ENCODE data around the gene MPDZ. TPM values are rescaled to one million over a fixed set of nuclear protein-coding genes. Genes with fewer than 3 reads are reported as not detected.

The MPDZ gene
- total RNA-seq, 1 donor from 2014 or later: 46.2 TPM

DNA sequence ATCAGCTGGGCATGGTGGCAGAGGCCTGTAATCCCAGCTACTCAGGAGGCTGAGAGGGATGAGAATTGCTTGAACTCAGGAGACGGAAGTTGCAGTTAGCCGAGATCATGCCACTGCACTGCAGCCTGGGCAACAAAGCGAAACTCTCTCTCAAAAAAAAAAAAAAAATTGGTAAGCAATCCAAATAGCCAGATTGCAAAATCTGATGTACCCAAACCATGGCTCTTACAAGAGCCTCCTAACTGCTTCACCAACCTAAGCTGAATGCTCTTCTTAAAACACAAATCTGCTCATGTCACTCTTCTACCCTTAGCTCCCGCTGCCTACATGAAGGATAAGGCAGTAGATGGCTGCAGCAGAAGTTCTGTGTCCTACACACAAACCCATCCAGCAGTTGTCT is 105.9 kb downstream of the MPDZ start:
- H3K4me3 ChIP-seq: no peak overlapping the region
- no peaks in the 10 kb centered on the region for H3K9me3 ChIP-seq
- TF ChIP-seq, protein P1, sequence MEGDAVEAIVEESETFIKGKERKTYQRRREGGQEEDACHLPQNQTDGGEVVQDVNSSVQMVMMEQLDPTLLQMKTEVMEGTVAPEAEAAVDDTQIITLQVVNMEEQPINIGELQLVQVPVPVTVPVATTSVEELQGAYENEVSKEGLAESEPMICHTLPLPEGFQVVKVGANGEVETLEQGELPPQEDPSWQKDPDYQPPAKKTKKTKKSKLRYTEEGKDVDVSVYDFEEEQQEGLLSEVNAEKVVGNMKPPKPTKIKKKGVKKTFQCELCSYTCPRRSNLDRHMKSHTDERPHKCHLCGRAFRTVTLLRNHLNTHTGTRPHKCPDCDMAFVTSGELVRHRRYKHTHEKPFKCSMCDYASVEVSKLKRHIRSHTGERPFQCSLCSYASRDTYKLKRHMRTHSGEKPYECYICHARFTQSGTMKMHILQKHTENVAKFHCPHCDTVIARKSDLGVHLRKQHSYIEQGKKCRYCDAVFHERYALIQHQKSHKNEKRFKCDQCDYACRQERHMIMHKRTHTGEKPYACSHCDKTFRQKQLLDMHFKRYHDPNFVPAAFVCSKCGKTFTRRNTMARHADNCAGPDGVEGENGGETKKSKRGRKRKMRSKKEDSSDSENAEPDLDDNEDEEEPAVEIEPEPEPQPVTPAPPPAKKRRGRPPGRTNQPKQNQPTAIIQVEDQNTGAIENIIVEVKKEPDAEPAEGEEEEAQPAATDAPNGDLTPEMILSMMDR (IDR thresholded peaks at IDR 0.05): no peak
- H3K36me3 ChIP-seq: peaks cover 3 to 33% of the 10 kb centered on the region in 2 donors
- DNase-seq (ENCODE audit: low spot score in 2 of 2): no peak
- no peak overlapping the region for H3K27ac ChIP-seq
- no peaks in the 10 kb centered on the region for H3K27me3 ChIP-seq
- intact Hi-C loops (cut with DNase I): no loop called here
- no peaks in the 10 kb centered on the region for H3K4me1 ChIP-seq

DNA sequence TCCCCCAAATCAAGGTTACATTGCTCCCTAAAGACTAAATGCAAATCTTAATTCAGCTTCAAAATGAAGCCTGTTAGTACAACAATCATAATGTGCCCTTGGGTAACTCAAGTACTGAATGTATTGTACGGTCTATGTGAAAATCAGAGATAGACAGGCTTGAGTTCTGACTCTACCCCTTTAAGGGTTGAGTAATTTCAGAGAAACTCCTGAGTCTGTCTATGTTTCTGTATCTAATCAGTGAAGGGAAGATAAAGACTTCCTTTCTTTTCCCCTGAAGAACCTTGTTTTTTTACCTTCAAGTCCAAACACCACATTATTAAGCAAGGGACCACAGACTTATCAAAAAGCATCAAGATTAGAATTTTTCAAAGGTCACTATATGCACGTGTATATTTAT is 108.2 kb downstream of the MPDZ start:
- Histone ChIP-seq H3K27me3 (no peaks in the 10 kb centered on the region), H3K9me3 (no peaks in the 10 kb centered on the region), H3K4me1 (no peaks in the 10 kb centered on the region), H3K36me3 (peaks cover 3 to 41% of the 10 kb centered on the region in 2 donors), H3K27ac (no peak overlapping the region), H3K4me3 (no peak overlapping the region)
- no peak for DNase-seq (ENCODE audit: low spot score in 2 of 2)
- intact Hi-C loops (cut with DNase I): no loop called here
- TF ChIP-seq, protein P1 (IDR thresholded peaks at IDR 0.05): no peak

DNA sequence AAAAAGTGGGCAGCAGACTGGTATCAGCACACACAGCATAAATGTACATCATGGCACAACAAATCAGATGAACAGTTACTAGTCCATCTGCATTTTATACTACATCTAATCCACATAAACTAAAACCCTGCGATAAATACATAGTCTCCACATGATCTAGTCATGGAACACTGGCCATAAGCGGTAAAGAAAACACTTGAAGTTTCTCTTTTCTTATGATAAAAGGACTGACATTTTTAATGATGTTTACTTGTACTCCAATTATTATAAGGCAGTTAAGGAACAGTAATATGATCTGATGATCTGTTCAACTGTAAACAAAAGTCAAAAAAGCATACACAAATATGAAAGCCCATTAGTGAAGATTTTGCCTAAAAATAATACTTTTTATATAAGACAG is 112.5 kb downstream of the MPDZ start:
- H3K36me3 ChIP-seq: peaks cover 0 to 33% of the 10 kb centered on the region in 2 donors
- intact Hi-C loops (cut with DNase I): no loop called here
- DNase-seq (ENCODE audit: low spot score in 2 of 2): no peak
- H3K27me3 ChIP-seq: no peaks in the 10 kb centered on the region
- no peak overlapping the region for H3K27ac ChIP-seq
- no peak overlapping the region for H3K4me3 ChIP-seq
- TF ChIP-seq, protein P1 (IDR thresholded peaks at IDR 0.05): no peak
- H3K9me3 ChIP-seq: no peaks in the 10 kb centered on the region
- no peaks in the 10 kb centered on the region for H3K4me1 ChIP-seq

DNA sequence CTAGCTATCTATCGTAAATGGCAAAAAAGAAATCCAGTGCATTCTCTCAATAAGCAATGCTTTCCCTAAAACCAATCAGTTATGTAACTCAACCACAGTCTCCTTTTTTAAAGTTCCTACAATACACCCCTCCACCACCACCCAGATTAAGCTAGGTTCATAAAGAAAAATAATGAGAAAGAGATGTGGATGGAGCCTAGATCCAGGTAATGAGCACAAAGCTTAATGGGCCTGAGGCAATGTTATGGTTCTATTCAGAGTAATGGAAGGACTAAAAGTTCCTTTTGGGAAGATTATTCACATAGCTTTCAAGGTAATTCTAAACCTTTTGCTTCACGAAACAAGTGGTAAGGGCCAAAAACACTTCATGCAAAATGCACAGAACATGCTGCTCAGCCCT is 113.5 kb downstream of the MPDZ start:
- no peak overlapping the region for H3K4me3 ChIP-seq
- no peaks in the 10 kb centered on the region for H3K9me3 ChIP-seq
- H3K36me3 ChIP-seq: peaks cover 0 to 42% of the 10 kb centered on the region in 2 donors
- no peaks in the 10 kb centered on the region for H3K4me1 ChIP-seq
- TF ChIP-seq, protein P1 (IDR thresholded peaks at IDR 0.05): no peak
- intact Hi-C loops (cut with DNase I): no loop called here
- no peak for DNase-seq (ENCODE audit: low spot score in 2 of 2)
- H3K27ac ChIP-seq: no peak overlapping the region
- H3K27me3 ChIP-seq: no peaks in the 10 kb centered on the region

DNA sequence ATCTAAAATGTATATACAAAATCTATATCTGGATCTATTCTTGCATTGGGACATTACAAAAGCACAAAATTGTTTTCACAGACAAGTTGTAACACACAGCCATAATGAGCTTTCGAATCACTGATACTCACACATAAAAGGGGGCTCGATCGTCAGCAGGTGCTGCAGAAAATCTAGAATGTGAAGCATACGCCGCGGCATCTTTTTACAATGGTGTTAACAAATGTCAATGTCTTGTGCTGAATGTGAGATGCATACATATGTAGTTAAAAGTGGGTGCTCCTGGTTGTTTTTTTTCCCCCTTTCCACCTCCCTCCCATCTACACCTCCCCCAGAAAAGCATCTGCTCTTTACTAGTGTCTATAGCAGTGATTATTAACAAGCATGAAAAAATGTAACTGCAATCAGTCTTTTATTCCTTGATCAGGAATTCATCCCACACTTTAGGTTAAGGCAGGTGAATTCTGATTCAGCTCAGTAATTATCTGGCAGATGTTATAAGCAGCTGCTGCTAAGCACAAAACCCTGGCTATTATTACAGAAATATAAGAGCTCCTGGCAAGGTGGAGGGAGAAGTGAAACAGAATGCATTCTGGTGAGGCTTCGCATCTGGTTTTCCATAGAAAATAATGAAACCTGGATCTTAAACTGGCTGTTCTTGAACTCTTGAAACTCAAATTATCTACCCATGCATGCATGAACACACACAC is 114.1 kb downstream of the MPDZ start:
- Histone ChIP-seq H3K9me3 (no peaks in the 10 kb centered on the region), H3K36me3 (peaks cover 0 to 46% of the 10 kb centered on the region in 2 donors), H3K4me3 (no peak overlapping the region), H3K27ac (no peak overlapping the region), H3K4me1 (no peaks in the 10 kb centered on the region), H3K27me3 (no peaks in the 10 kb centered on the region)
- TF ChIP-seq, protein P1 (IDR thresholded peaks at IDR 0.05): no peak
- intact Hi-C loops (cut with DNase I): no loop called here
- no peak for DNase-seq (ENCODE audit: low spot score in 2 of 2)
